ENCODE measurements around the gene FMNL3.

FMNL3 gene

GRCh38 chr12:49708851-49709250, 1.6 kb upstream of the FMNL3 start:
- DNase-seq: no peak

GRCh38 chr12:49707812-49708147, 575 bp upstream of the FMNL3 start:
- no peak for DNase-seq

- DNase-seq: no peak
Observed at GRCh38 chr12:49706351-49707127, 666 bp downstream of the FMNL3 start.

- no peak for DNase-seq
Observed at GRCh38 chr12:49705479-49706134, 1.6 kb downstream of the FMNL3 start.

- DNase-seq: no peak
Observed at GRCh38 chr12:49703647-49704137, 3.5 kb downstream of the FMNL3 start.

- no peak for DNase-seq
Observed at GRCh38 chr12:49702676-49703215, 4.5 kb downstream of the FMNL3 start.

GRCh38 chr12:49702009-49702408, 5.2 kb downstream of the FMNL3 start:
- DNase-seq: no peak

GRCh38 chr12:49698619-49699545, 8.3 kb downstream of the FMNL3 start:
- DNase-seq: no peak

- no peak for DNase-seq
Observed at GRCh38 chr12:49697808-49698207, 9.4 kb downstream of the FMNL3 start.

GRCh38 chr12:49696723-49697122, 10.5 kb downstream of the FMNL3 start:
- no peak for DNase-seq

GRCh38 chr12:49693931-49694444, 13.2 kb downstream of the FMNL3 start:
- no peak for DNase-seq

GRCh38 chr12:49692851-49693250, 14.4 kb downstream of the FMNL3 start:
- DNase-seq: no peak

GRCh38 chr12:49689785-49690184, 17.4 kb downstream of the FMNL3 start:
- no peak for DNase-seq

GRCh38 chr12:49689237-49689636, 18.0 kb downstream of the FMNL3 start:
- DNase-seq: no peak

- DNase-seq: no peak
Observed at GRCh38 chr12:49687941-49688340, 19.3 kb downstream of the FMNL3 start.

- DNase-seq: no peak
Observed at GRCh38 chr12:49684310-49684854, 22.8 kb downstream of the FMNL3 start.

GRCh38 chr12:49683599-49684309, 23.5 kb downstream of the FMNL3 start:
- DNase-seq: no peak

GRCh38 chr12:49680075-49680474, 27.1 kb downstream of the FMNL3 start:
- no peak for DNase-seq

GRCh38 chr12:49678711-49679110, 28.5 kb downstream of the FMNL3 start:
- DNase-seq: no peak

GRCh38 chr12:49675137-49675536, 32.1 kb downstream of the FMNL3 start:
- no peak for DNase-seq

- DNase-seq: no peak
Observed at GRCh38 chr12:49674318-49674981, 32.8 kb downstream of the FMNL3 start.

All from NCI-H1105 (cell line).